Cardiac fibroblast (primary cell): Measurements from ENCODE around the gene NUTM2F.

Source experiments
- DNase-seq, 2 donors: peaks; one replicate each; pipeline versions ENCODE4 v3.0.0 to v3.0.0-alpha.2; 2010; ENCODE audit warnings: low read depth in 2 of 2
- H3K4me3 ChIP-seq, 2 donors: replicated peaks in 1 of 2; 1 replicate in 1 of 2; 2 replicates in 1 of 2; pipeline ENCODE4 v1.5.1; 2011; ENCODE audit warnings: low read depth in 2 of 2, low read length in 2 of 2, mild to moderate bottlenecking in 2 of 2, moderate library complexity in 1 of 2
- TF ChIP-seq, protein P1 (sequence below): IDR thresholded peaks from one replicate; pipeline ENCODE4 v1.5.1; 2011; ENCODE audit warnings: low read depth, mild to moderate bottlenecking, low read length, inconsistent platforms

NUTM2F gene

DNA sequence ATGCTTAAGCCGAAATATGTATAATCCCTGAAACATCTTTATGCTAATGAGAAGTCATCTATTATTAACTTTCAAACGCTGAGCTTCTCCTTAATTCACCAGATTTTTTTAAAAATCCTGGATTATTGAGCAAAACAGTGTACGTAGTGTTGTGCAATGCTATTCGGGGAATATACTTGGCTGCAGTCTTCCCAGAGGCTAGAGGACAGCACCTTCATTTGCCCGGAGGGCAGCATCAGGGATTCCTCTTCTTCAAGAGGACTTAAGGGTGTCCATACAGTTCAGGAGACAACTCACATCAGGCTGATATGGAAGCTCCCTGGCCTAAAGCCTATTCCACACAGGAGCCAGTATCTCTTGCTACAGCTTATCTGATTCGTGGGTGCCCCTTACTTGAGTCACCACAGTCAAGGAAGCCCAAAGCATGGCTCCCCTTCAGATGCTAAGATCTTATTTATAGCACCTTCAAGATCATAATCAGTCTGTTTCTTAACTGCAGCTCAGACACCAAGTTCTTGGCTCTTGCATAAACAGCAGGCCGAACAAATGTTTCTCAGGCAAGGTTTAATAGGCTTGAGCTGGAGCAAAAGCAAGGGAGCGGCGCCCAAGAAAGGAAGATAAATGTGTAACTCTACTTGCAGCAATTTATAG, 29.4 kb downstream of the NUTM2F start:
- no peak overlapping the region for H3K4me3 ChIP-seq
- DNase-seq, result peak in 1 of 2 donors; percentile 18
- TF ChIP-seq, protein P1, sequence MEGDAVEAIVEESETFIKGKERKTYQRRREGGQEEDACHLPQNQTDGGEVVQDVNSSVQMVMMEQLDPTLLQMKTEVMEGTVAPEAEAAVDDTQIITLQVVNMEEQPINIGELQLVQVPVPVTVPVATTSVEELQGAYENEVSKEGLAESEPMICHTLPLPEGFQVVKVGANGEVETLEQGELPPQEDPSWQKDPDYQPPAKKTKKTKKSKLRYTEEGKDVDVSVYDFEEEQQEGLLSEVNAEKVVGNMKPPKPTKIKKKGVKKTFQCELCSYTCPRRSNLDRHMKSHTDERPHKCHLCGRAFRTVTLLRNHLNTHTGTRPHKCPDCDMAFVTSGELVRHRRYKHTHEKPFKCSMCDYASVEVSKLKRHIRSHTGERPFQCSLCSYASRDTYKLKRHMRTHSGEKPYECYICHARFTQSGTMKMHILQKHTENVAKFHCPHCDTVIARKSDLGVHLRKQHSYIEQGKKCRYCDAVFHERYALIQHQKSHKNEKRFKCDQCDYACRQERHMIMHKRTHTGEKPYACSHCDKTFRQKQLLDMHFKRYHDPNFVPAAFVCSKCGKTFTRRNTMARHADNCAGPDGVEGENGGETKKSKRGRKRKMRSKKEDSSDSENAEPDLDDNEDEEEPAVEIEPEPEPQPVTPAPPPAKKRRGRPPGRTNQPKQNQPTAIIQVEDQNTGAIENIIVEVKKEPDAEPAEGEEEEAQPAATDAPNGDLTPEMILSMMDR, result no peak

DNA sequence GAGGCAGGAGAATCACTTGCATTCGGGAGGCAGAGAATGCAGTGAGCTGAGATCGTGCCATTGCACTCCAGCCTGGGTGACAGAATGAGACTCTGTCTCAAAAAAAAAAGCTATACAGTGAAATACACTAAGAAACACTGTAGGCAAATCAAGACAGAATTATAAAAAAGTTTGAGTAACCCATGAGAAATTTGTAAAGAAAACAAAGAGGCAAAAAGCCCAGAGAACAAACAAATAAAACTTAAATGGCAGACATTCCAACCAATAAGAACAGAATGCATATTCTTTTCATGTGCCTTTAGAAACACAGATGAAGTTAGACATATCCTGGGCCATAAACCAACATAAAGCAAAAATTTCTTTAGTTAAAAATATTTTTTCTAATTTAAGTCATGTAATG, 38.8 kb downstream of the NUTM2F start:
- TF ChIP-seq, protein P1, result no peak
- peak in 1 of 2 donors; percentile 39 for DNase-seq
- H3K4me3 ChIP-seq, result no peak overlapping the region

DNA sequence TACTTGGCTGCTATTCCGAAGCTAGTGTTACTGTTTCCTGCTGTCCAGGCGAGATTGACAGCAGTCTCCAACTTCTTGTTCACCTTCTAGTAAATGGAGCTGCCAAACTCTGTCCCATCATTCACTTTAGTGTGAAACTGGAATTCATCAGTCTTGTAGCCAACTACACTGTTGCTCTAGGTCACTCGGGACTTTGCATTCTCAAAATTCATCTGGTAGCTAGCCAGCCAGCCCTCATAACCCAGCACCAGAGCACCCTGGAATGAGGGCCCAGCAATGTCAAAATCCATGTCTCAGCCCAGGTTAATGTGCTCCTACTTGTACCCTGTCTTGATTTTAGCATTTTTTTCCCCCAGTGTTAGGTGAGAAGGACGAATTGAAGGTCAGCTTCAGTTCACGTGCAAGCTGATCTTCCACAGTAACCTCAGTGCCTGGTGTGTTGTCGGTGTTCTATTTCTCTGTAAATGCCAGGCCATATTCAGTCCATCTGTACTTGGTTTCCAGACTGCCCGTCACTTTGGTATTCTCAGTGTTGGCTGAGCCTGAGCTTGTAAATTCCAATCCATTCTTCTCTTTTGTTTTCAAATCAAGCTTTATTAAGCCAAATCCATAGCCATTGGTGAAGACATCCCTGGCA, 40.4 kb downstream of the NUTM2F start:
- H3K4me3 ChIP-seq, result no peak overlapping the region
- DNase-seq, result no peak
- TF ChIP-seq, protein P1, result no peak

DNA sequence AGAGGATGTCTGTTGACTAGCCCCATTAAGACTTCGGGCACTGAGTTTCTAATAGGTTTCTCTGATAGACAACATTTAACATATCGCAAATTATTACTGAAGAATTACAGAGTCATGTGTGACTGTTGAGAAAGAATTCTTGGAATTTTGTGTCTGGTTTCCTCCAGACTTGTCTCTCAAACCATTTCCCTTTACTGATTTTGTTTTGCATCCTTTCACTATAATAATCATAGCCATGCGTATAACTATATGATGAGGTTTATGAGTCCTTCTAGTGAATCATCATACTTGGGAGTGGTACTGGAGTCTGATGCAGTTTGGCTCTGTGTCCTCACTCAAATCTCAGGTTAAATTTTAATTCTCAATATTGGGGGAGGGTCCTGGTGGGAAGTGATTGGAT, 42.3 kb downstream of the NUTM2F start:
- no peak overlapping the region for H3K4me3 ChIP-seq
- TF ChIP-seq, protein P1, result no peak

DNA sequence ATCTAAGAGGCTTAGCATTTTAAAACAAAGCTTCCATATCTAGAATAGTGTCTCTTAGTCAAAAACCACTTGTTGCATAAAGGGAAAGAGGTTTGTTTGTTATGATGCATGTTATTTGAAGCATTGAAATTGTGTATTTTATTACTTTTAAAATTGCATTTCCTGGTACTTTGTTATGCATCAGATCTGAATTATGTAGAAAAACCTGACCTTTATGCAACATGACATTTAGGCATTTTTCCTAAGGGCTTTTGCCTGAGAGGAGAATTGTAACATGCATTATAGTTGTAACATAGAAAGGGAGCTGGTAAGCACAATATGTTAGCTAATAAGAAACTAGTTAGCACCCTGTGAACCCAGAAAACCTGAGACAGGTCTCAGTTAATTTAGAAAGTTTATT, 47.3 kb downstream of the NUTM2F start:
- H3K4me3 ChIP-seq, result no peak overlapping the region
- DNase-seq, result no peak
- TF ChIP-seq, protein P1, result no peak

More for the DNA sequence above, 42.3 kb downstream of the NUTM2F start:
- no peak for DNase-seq

DNA sequence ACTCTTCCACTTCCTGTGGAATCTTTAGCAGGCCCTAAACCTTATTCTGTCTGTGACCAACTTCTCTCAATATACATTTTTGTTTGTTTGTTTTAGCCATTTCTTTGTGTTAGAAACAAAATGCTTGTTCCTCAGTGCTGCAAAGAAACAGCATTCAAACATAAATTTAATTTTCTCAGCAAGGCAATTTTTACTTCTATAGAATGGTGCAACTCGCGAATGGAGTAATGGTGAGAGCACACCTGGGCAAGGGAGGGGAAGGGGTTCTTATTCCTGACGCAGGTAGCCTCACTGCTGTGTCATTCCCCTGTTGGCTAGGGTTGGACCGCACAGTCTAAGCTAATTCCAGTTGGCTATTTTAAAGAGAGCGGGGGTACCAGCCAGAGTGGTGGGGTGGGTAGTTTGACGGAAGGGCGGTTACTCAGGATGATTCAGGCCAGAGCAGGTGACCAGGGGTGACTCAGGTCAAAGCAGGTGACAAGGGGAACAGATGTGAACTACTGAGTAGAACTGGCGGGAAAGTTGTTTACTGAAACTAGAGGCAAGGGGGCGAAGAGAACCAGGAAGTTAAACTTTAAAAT, 47.9 kb downstream of the NUTM2F start:
- DNase-seq, result no peak
- TF ChIP-seq, protein P1, result no peak
- H3K4me3 ChIP-seq, result no peak overlapping the region
